Epidermal melanocyte (primary cell): ENCODE data around the gene TUB.

Experiments used
- DNase-seq: peaks from one replicate; pipeline ENCODE4 v3.0.0; 2011; ENCODE audit warnings: low spot score; ENCODE audit not compliant: insufficient read length

Gene TUB

GRCh38 chr11:8045839-8046238, 35.2 kb upstream of the TUB start:
- no peak for DNase-seq

GRCh38 chr11:8047382-8047781, 33.6 kb upstream of the TUB start:
- no peak for DNase-seq

GRCh38 chr11:8049084-8049483, 31.9 kb upstream of the TUB start:
- no peak for DNase-seq

GRCh38 chr11:8055091-8055835, 25.7 kb upstream of the TUB start:
- no peak for DNase-seq

- DNase-seq, result no peak
These were observed 25.0 kb upstream of the TUB start for GRCh38 chr11:8055836-8056526.

GRCh38 chr11:8056810-8057463, 24.1 kb upstream of the TUB start:
- DNase-seq, result no peak

- no peak for DNase-seq
These were observed 22.8 kb upstream of the TUB start for GRCh38 chr11:8058216-8058615.

- no peak for DNase-seq
These were observed 22.0 kb upstream of the TUB start for GRCh38 chr11:8059030-8059429.

- DNase-seq, result no peak
These were observed 21.4 kb upstream of the TUB start for GRCh38 chr11:8059571-8060011.

- DNase-seq, result no peak
These were observed 20.8 kb upstream of the TUB start for GRCh38 chr11:8060146-8060719.

GRCh38 chr11:8060801-8061554, 20.0 kb upstream of the TUB start:
- DNase-seq, result no peak

GRCh38 chr11:8061555-8062428, 19.2 kb upstream of the TUB start:
- no peak for DNase-seq

- no peak for DNase-seq
These were observed 18.2 kb upstream of the TUB start for GRCh38 chr11:8062781-8063257.

- no peak for DNase-seq
These were observed 17.7 kb upstream of the TUB start for GRCh38 chr11:8063324-8063723.

- DNase-seq, result no peak
These were observed 16.0 kb upstream of the TUB start for GRCh38 chr11:8065031-8065430.

- no peak for DNase-seq
These were observed 14.7 kb upstream of the TUB start for GRCh38 chr11:8066036-8066910.

GRCh38 chr11:8066911-8067455, 14.0 kb upstream of the TUB start:
- no peak for DNase-seq

- DNase-seq, result no peak
These were observed 13.5 kb upstream of the TUB start for GRCh38 chr11:8067567-8067928.

GRCh38 chr11:8067929-8068575, 13.0 kb upstream of the TUB start:
- no peak for DNase-seq
